K562 (cell line): ENCODE results near the gene PNPLA7. TPM values are rescaled to one million over a fixed set of nuclear protein-coding genes. Genes with fewer than 3 reads are reported as not detected.

Experiments
- ATAC-seq: fragments of 200-7000 bp; cut with Tn5 transposase; 3 replicates; pipeline ENCODE4 v1.9.1; 2020; ENCODE audit warnings: moderate library complexity
- BruUV-seq: library from RNA; stranded (reverse); fragments of 400-500 nt; replicated peaks from 2 replicates; lab custom pipeline; 2021; lab: Mats Ljungman, UMichigan
- CTCF ChIA-PET: fragments of 300-600 bp; formaldehyde crosslinking; extraction: SDS; loops from one replicate; lab custom pipeline; 2021; ENCODE audit warnings: low intra/inter-chr PET ratio; lab: Yijun Ruan, JAX
- POLR2A ChIA-PET: fragments of 300-600, 350-650 bp; sonication (Branson Sonifier 250); formaldehyde crosslinking; extraction: SDS; loops from one replicate; lab custom pipeline; 2021; ENCODE audit warnings: antibody characterized with exemption, inconsistent platforms; lab: Yijun Ruan, JAX
- DNase-seq, 4 experiments: peaks; one replicate each; pipeline versions ENCODE4 v3.0.0 to v3.0.0-alpha.2; 2011 to 2018; ENCODE audit warnings: low spot score in 3 of 4, mixed read lengths in 3 of 4; ENCODE audit errors: extremely low read depth in 1 of 4
- FAIRE-seq: peaks from 2 replicates; lab custom pipeline; 2011; peaks lifted over from hg19 to GRCh38; lab: Jason Lieb, UNC
- H2AFZ ChIP-seq: 2 replicates; pipeline ENCODE4 v1.6.0; 2011; ENCODE audit warnings: low read depth, low read length, control low read depth, inconsistent platforms
- H3K27ac ChIP-seq: fragments of 200-600 bp; 3 replicates; pipeline ENCODE4 v1.8.0; 2011; ENCODE audit warnings: low read depth, mild to moderate bottlenecking, control low read depth, inconsistent platforms, low read length, moderate library complexity, mixed read lengths; ENCODE audit errors: extremely low read depth
- H3K27me3 ChIP-seq, 2 experiments: fragments of 300-600 bp in 1 of 2; 2 replicates in 1 of 2; 3 replicates in 1 of 2; pipeline versions ENCODE4 v1.6.0 to v1.8.0; 2011; ENCODE audit warnings: inconsistent platforms in 2 of 2, low read length in 2 of 2, mild to moderate bottlenecking in 1 of 2, mixed read lengths in 1 of 2, moderate library complexity in 1 of 2; ENCODE audit not compliant: control insufficient read depth in 2 of 2, insufficient read depth in 2 of 2
- H3K36me3 ChIP-seq: fragments of 300-600 bp; 3 replicates; pipeline ENCODE4 v1.8.0; 2011; ENCODE audit warnings: mild to moderate bottlenecking, low read length, inconsistent platforms; ENCODE audit not compliant: control insufficient read depth, insufficient read depth
- H3K4me1 ChIP-seq, 2 experiments: fragments of 200-600 bp in 1 of 2; replicated peaks in 1 of 2; 2 replicates in 1 of 2; 3 replicates in 1 of 2; pipeline versions ENCODE4 v1.5.1 to v1.8.0; 2011; ENCODE audit warnings: inconsistent platforms in 2 of 2, low read length in 2 of 2, mild to moderate bottlenecking in 1 of 2, mixed read lengths in 1 of 2, moderate library complexity in 1 of 2; ENCODE audit not compliant: control insufficient read depth in 2 of 2, insufficient read depth in 2 of 2
- H3K4me2 ChIP-seq: 2 replicates; pipeline ENCODE4 v1.6.1; 2011; ENCODE audit warnings: low read length, control low read depth, inconsistent platforms, mixed read lengths; ENCODE audit not compliant: insufficient read depth
- H3K4me3 ChIP-seq: fragments of 200-600 bp; sonication (generic), shearing (Covaris generic); 2 replicates; pipeline ENCODE4 v1.5.1; 2016; ENCODE audit warnings: control low read depth, inconsistent platforms
- H3K79me2 ChIP-seq: fragments of 200-600 bp; 3 replicates; pipeline ENCODE4 v1.8.0; 2011; ENCODE audit warnings: low read length, inconsistent platforms; ENCODE audit not compliant: control insufficient read depth, insufficient read depth
- H3K9ac ChIP-seq, 2 experiments: 2 replicates each; pipeline versions ENCODE4 v1.6.0 to v1.6.1; 2011; ENCODE audit warnings: low read depth in 2 of 2, low read length in 2 of 2, control low read depth in 1 of 2, inconsistent platforms in 1 of 2, mild to moderate bottlenecking in 1 of 2, mixed read lengths in 1 of 2; ENCODE audit not compliant: insufficient read depth in 1 of 2
- H3K9me1 ChIP-seq: one replicate; pipeline ENCODE4 v1.6.0; 2011; ENCODE audit warnings: inconsistent platforms, mild to moderate bottlenecking, low read length, moderate library complexity; ENCODE audit not compliant: control insufficient read depth, insufficient read depth
- H3K9me3 ChIP-seq: replicated peaks from 2 replicates; pipeline ENCODE4 v1.5.1; 2011; ENCODE audit warnings: low read depth, low read length, inconsistent platforms; ENCODE audit not compliant: control insufficient read depth, insufficient read depth
- H4K20me1 ChIP-seq: replicated peaks from 2 replicates; pipeline ENCODE4 v1.6.1; 2011; ENCODE audit warnings: low read length, inconsistent platforms, mixed read lengths; ENCODE audit not compliant: control insufficient read depth, insufficient read depth
- FOXK1 ChIP-seq: sonication (generic); formaldehyde crosslinking; IDR thresholded peaks from 2 replicates; pipeline ENCODE4 v1.8.0; 2022; ENCODE audit warnings: missing genetic modification reagents, mild to moderate bottlenecking, borderline replicate concordance
- MEF2A ChIP-seq: IDR thresholded peaks from 2 replicates; pipeline ENCODE4 v1.6.1; 2011; ENCODE audit warnings: low read depth, mild to moderate bottlenecking, low read length, moderate library complexity; ENCODE audit not compliant: control insufficient read depth
- PPARD ChIP-seq: fragments of 250-450 bp; sonication (Bioruptor Pico); IDR thresholded peaks from 2 replicates; pipeline ENCODE4 v1.8.0; 2022; ENCODE audit warnings: inconsistent platforms, mild to moderate bottlenecking, moderate library complexity
- TEAD4 ChIP-seq, 2 experiments: sonication (generic) in 1 of 2; formaldehyde crosslinking in 1 of 2; IDR thresholded peaks; 2 replicates each; pipeline versions ENCODE4 v1.6.1 to v1.8.0; 2012 to 2022; ENCODE audit warnings: borderline replicate concordance in 1 of 2, inconsistent platforms in 1 of 2, low read length in 1 of 2, mild to moderate bottlenecking in 1 of 2, missing genetic modification reagents in 1 of 2
- ZBTB33 ChIP-seq: sonication (generic); formaldehyde crosslinking; IDR thresholded peaks from 2 replicates; pipeline ENCODE4 v1.8.1; 2023; ENCODE audit warnings: mild to moderate bottlenecking, missing genetic modification reagents
- WGBS: fragments of 100-300 bp; shearing (Covaris generic); methylation state at CpG from one replicate; pipeline ENCODE4 v1.1.6; 2016; ENCODE audit warnings: low coverage, mixed read lengths; ENCODE audit not compliant: insufficient coverage; ENCODE audit errors: missing lambda C conversion rate; 5-methylcytosine and 5-hydroxymethylcytosine counted together
- in situ Hi-C: fragments of 300-500 bp; cut with MboI; formaldehyde crosslinking; loops from 4 replicates; pipeline ENCODE4 v1.15.0; 2018; ENCODE audit warnings: inconsistent platforms, mixed read lengths
- intact Hi-C: fragments of 100-400 bp; cut with micrococcal nuclease; formaldehyde crosslinking; loops from 2 replicates; pipeline ENCODE4 v1.14.2; 2022
- polyA plus RNA-seq, 8 experiments: library from polyadenylated mRNA; depleted of rRNA in 4 of 8; stranded (reverse) in 5 of 8; unstranded in 3 of 8; fragments of >200 nt; fragmentation: Nextera tagmentation in 2 of 8; fragmentation: Illumina TruSeq in 1 of 8; extraction: Ambion mirVana in 2 of 8; extraction: Trizol in 1 of 8; gene quantifications; 2 replicates each; pipeline versions ENCODE4 v1.2.1 to v1.2.3, GENCODE V29; 2011 to 2014; ENCODE audit warnings: inconsistent platforms in 1 of 8, missing spikeins in 1 of 8
- total RNA-seq, 7 experiments: library from RNA; depleted of rRNA in 6 of 7; stranded (reverse); fragments of >200 nt in 6 of 7; fragmentation: Illumina TruSeq in 2 of 7; extraction: Trizol in 2 of 7; gene quantifications; 2 replicates each; pipeline versions ENCODE4 v1.2.1 to v1.2.3, GENCODE V29; 2011 to 2021; ENCODE audit warnings: low replicate concordance in 1 of 7

Gene PNPLA7
- total and polyA plus RNA-seq, 9 of the 15 experiments (the other 6 are each of a cell fraction or from before 2014, with no cell fraction given), result 0.01 to 0.85 (median 0.19) TPM; not detected in 1

- intact Hi-C loops, result loop anchor here (10.0 kb wide), 1 partner anchor 123 kb away; the partner anchor contains the start of gene NRARP
- CTCF ChIA-PET, result no interaction called here
- H4K20me1 ChIP-seq, result no peaks in the 10 kb centered on the region
- TF ChIP-seq ZBTB33 (CRISPR knock-in tag) (no peak), FOXK1 (CRISPR knock-in tag) (no peak), MEF2A (no peak), PPARD (CRISPR knock-in tag) (no peak), TEAD4 (IDR thresholded peaks at IDR 0.05; ENCODE audit: low read length) (no peak), TEAD4 (CRISPR knock-in tag; IDR thresholded peaks at IDR 0.05; ENCODE audit: borderline replicate concordance) (no peak)
- TF ChIP-seq, all 486 proteins: peak for 0
- H3K4me3 ChIP-seq, result no peak overlapping the region
- H3K9me1 ChIP-seq, result no peaks in the 10 kb centered on the region
- H3K36me3 ChIP-seq, result no peaks in the 10 kb centered on the region
- H2AFZ ChIP-seq, result no peak overlapping the region
- no peak overlapping the region for H3K4me2 ChIP-seq
- WGBS, result 60% methylated on average over 3 of the region's 6 CpGs
- no peak for ATAC-seq
- DNase-seq, result no peak
- in situ Hi-C loops, result no loop called here
- H3K9me3 ChIP-seq, result no peaks in the 10 kb centered on the region
- H3K79me2 ChIP-seq, result peaks cover 2% of the 10 kb centered on the region; the same call in 2 of the 3 replicates
- peaks cover 25 to 84% of the 10 kb centered on the region in 2 experiments for H3K4me1 ChIP-seq
- POLR2A ChIA-PET, result interaction anchor here (1.3 kb wide), 1 partner anchor 8 kb away, joined by 4 read pairs; no protein-coding TSS in a partner anchor
- no peaks in the 10 kb centered on the region for H3K27me3 ChIP-seq
- no peak for FAIRE-seq
- no peak overlapping the region; a peak in 1 of 4 replicates for H3K9ac ChIP-seq
- no TSS peak for BruUV-seq
- no peak overlapping the region for H3K27ac ChIP-seq
Measured at GRCh38 chr9:137428311-137428630, 121.9 kb downstream of the PNPLA7 start.
